ENCODE results near the gene CHRM2. TPM values are rescaled to one million over a fixed set of nuclear protein-coding genes. Genes with fewer than 3 reads are reported as not detected.

CHRM2 gene
- total and polyA plus RNA-seq, 2 of the 8 experiments (the other 6 are each of a cell fraction or from before 2014, with no cell fraction given): 0.17 to 0.32 TPM

- TF ChIP-seq CTCF (IDR thresholded peaks at IDR 0.05; ENCODE audit: control extremely low read depth in 1 of 3, insufficient read depth in 1 of 3, low read depth in 1 of 3, low read length in 3 of 3): no peak
- no peak for TF ChIP-seq ATF2 (IDR thresholded peaks at IDR 0.05; ENCODE audit: low read length)
- TF ChIP-seq CHD2 (IDR thresholded peaks at IDR 0.05; ENCODE audit: low read length): no peak
- no peak for TF ChIP-seq TEAD4 (IDR thresholded peaks at IDR 0.05; ENCODE audit: low read depth, low read length)
- no peak for TF ChIP-seq EP300 (IDR thresholded peaks at IDR 0.05; ENCODE audit: borderline replicate concordance in 1 of 2, low read depth in 2 of 2, low read length in 2 of 2)
- TF ChIP-seq RBBP5 (IDR thresholded peaks at IDR 0.05; ENCODE audit: borderline replicate concordance, low read depth, low read length): no peak
Observed at GRCh38 chr7:136859803-136860202, 8.6 kb upstream of the CHRM2 start (continued).

Data from H1 (cell line).